ENCODE results near the gene MRPL33.

Gene MRPL33

DNA sequence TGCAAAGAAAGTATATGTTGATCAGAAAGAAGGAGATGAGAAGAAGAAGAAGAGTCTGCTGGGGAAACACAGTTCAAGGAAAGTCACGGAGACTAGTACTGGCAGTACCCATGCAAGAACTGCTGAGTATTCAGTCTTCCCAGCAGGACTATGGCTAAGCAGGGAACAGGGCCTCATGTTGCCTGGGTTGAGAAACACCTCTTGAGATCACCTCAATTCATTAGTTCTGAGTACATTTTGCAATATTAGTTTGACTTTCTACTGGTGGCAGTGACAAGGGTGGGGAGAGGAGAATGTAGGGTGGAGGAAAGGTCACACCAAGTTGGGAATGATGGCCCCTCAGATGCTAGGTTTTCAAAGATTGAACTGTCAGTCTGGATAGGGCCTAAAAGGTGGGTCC lies 50.5 kb downstream of the MRPL33 start:
- TF ChIP-seq POLR2A (IDR thresholded peaks at IDR 0.05; ENCODE audit: low read length) = no peak
- TF ChIP-seq GATA1 (IDR thresholded peaks at IDR 0.05; ENCODE audit: low read depth, low read length) = no peak
- DNase-seq = no peak

DNA sequence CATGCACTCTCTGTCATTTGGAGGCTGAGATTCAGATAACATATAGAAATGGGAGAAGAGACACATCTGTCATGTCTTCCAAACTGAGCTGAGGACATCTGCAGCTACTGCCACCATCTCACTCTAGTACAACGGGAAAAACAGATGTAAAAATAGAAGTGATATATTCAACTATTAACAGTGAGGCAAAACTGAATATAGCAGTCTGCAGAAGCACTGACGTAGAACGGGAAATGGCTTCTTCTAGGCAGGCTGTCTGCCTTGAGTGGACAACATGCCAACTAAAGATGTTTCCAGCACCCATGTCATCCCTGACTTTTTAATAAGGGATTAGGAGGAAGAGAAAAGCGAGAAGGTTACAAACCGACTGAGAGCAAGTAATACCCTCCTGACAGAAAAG lies 51.6 kb downstream of the MRPL33 start:
- TF ChIP-seq POLR2A (IDR thresholded peaks at IDR 0.05; ENCODE audit: low read length) (no peak), GATA1 (IDR thresholded peaks at IDR 0.05; ENCODE audit: low read depth, low read length) (no peak)
- no peak for DNase-seq

DNA sequence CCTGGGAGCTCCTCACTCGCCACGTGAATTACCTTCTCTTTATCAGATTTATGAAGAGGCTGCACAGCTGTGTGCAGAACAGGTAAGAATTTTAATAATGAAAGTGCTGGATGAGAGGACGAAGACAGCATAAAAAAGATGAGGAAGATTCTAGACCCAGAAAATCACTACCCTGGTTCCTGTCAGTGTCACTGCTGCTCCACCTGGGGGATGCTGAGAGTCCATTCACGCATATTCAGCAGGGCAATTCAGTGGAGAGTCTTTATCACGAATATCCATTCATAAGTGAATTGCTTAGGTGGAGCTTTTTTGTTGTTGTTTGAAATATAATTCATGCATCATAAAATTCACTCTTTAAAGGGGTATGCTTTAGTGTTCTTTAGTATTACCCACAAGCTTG lies 52.0 kb downstream of the MRPL33 start:
- DNase-seq = no peak
- no peak for TF ChIP-seq GATA1 (IDR thresholded peaks at IDR 0.05; ENCODE audit: low read depth, low read length)
- TF ChIP-seq POLR2A (IDR thresholded peaks at IDR 0.05; ENCODE audit: low read length) = no peak

DNA sequence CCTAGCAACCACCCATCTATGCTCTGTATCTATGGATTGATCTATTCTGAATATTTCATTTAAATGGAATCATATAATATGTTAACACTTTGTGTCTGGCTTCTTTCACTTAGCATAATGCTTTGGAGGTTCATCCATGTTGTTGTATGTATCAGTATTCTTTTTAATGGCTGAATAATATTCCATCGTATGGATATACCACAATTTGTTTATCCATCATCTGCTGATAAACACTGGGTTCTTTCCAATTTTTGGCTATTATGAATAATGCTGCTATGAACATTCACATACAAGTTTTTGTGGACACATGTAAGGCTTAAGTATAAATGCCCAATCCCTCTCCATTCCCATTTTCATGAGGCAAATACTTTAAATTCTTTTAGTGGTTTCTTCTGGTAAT lies 52.9 kb downstream of the MRPL33 start:
- no peak for DNase-seq
- TF ChIP-seq POLR2A (IDR thresholded peaks at IDR 0.05; ENCODE audit: low read length) (no peak), GATA1 (IDR thresholded peaks at IDR 0.05; ENCODE audit: low read depth, low read length) (no peak)

DNA sequence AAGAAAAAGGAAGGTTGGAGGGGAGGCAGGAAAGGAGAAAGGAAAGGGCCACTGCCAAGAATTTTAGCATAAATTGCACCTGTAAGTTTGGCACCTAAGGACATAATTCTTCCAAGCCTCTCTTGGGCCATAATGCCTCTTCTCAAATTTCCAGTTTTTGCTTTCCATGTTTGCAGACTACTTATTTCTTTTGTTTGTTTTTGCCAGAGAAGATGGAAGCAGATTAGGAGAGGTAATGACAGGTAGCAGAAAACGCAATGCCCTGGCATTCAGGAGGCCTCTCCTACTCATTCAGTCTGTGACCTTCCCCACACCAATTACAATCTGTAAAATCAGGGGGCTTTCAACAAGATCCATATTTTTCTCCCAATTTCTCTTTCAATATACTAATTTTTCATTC lies 56.8 kb downstream of the MRPL33 start:
- DNase-seq = no peak
- TF ChIP-seq POLR2A (IDR thresholded peaks at IDR 0.05; ENCODE audit: low read length) (no peak), GATA1 (IDR thresholded peaks at IDR 0.05; ENCODE audit: low read depth, low read length) (no peak)
